ENCODE measurements around the gene PROM1.

- no peak for TF ChIP-seq CTCF (IDR thresholded peaks at IDR 0.05)
- no peak for TF ChIP-seq ATF2 (CRISPR knock-in tag; IDR thresholded peaks at IDR 0.05; ENCODE audit: borderline replicate concordance, low read depth)
- TF ChIP-seq MAX (CRISPR knock-in tag; IDR thresholded peaks at IDR 0.05), result no peak
Measured at GRCh38 chr4:15965325-15965724, 118.5 kb downstream of the PROM1 start.
